Esophagus muscularis mucosa (tissue), 3 donors: ENCODE data around the gene SERPINA12.

Experiments
- POLR2A ChIP-seq: fragments of 450-650 bp; IDR thresholded peaks from one replicate; pipeline ENCODE4 v1.6.1; 2017; ENCODE audit warnings: antibody characterized with exemption, moderate library complexity, mild to moderate bottlenecking, low read depth
- TF ChIP-seq, protein P1 (sequence below), 3 experiments: fragments of 200-600 bp in 2 of 3; fragments of 450-650 bp in 1 of 3; sonication (generic) in 2 of 3; IDR thresholded peaks; one replicate each; pipeline ENCODE4 v1.5.1; 2017 to 2019; ENCODE audit warnings: antibody characterized with exemption in 3 of 3, mild to moderate bottlenecking in 2 of 3, moderate library complexity in 1 of 3

DNA sequence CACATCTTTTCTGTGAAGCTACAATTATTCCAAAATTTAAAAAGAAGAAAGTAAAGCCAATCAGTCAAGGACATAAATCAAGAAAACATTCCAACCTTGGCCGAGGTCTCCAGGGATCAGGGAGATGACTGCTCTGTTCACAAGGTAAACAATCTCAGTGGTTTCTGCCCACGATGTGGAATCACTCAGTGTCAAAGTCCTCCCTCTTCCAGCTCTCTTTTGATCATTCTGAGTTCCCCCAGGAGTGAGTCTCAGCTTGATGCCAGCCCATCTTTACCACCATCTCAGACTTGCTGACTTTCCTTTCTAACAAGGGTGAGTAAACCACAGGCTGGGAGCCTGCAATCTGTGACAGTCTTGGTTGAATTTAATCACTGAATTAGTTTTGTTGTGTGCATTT, 28.5 kb downstream of the SERPINA12 start:
- no peak for TF ChIP-seq POLR2A
- TF ChIP-seq, protein P1, sequence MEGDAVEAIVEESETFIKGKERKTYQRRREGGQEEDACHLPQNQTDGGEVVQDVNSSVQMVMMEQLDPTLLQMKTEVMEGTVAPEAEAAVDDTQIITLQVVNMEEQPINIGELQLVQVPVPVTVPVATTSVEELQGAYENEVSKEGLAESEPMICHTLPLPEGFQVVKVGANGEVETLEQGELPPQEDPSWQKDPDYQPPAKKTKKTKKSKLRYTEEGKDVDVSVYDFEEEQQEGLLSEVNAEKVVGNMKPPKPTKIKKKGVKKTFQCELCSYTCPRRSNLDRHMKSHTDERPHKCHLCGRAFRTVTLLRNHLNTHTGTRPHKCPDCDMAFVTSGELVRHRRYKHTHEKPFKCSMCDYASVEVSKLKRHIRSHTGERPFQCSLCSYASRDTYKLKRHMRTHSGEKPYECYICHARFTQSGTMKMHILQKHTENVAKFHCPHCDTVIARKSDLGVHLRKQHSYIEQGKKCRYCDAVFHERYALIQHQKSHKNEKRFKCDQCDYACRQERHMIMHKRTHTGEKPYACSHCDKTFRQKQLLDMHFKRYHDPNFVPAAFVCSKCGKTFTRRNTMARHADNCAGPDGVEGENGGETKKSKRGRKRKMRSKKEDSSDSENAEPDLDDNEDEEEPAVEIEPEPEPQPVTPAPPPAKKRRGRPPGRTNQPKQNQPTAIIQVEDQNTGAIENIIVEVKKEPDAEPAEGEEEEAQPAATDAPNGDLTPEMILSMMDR (IDR thresholded peaks at IDR 0.05), result no peak
